GM04503 (cell line): Measurements from ENCODE around the gene ARSH.
"Not testable (repeated sequence)": the region's sequence is repeated elsewhere in the genome, so short reads cannot be mapped to it uniquely, and the experiment has no call there.

ENCODE experiments used
- DNase-seq: peaks from one replicate; pipeline ENCODE4 v3.0.0-alpha.2; 2012; ENCODE audit warnings: low read depth

ARSH gene, protein sequence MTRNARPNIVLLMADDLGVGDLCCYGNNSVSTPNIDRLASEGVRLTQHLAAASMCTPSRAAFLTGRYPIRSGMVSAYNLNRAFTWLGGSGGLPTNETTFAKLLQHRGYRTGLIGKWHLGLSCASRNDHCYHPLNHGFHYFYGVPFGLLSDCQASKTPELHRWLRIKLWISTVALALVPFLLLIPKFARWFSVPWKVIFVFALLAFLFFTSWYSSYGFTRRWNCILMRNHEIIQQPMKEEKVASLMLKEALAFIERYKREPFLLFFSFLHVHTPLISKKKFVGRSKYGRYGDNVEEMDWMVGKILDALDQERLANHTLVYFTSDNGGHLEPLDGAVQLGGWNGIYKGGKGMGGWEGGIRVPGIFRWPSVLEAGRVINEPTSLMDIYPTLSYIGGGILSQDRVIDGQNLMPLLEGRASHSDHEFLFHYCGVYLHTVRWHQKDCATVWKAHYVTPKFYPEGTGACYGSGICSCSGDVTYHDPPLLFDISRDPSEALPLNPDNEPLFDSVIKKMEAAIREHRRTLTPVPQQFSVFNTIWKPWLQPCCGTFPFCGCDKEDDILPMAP

DNA sequence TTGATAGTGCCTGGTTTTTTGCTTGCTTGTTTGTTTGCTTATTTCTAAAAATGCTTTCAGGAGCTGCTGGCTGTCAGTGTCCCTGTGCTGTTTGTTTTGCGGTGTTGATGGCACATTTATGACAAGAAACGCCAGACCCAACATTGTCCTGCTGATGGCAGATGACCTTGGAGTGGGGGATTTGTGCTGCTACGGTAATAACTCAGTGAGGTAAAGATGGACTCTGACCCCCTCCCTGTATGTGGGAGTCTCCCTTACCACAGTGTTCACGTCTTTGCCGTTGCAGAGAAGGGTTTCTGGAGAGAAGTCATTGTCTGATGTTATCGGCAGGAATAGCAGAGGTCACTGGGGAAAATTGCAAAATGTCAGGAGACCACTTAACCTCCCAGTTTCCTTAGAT is at the start of gene ARSH:
TSS of gene ARSH (plus strand) at position 52 of the 400 bp plus-strand sequence. CDS start at position 119, 67 bp downstream.
- DNase-seq: no peak

DNA sequence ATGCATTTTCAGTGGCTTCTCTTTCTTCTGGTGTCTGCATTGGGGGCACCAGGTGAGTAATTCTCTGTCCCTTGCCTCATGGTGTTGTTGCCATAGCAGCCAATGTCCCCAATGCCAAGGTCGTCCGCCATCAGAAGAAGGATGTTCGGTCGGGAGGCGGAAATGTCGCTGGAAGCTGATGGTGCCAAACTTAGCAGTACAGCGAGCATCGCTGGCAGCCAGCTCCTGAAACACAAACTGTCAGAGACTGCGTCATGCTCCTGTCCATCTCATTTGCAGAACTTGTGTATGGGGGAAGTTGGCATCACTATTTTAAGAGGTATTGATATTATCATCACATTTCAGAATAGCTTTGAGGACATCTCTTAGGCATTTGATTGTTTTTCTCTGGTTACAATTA is 48.1 kb upstream of the ARSH start:
- DNase-seq: no peak

DNA sequence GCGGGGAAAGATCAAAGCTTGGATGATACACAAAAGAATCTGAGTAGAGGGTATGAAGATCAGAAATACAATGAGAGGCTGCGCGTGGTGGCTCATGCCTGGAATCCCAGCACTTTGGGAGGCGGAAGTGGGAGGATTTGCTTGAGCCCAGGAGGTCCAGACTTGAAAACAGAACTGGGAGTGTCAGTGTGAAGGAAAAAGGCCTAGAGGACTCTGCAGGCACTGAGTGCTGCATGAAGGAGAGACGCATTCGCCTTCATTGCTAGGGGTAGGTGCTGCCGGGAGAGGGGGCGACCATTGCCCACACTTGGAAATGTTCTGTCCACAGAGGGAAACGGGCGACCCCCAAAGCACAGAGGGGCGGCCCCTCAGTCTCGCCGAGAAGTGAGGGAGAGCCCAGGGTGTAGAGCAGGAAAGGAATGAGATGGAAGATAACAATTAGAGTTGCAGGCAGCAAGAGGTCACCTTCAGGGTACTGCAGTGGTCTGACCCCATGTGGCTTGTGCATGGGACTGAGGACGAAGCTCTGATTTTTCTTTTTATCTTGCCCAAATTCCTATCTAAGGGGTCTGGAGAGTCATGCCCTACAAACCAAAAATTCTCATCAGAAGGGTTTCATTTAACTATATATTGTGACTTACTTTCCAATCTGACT is 45.4 kb upstream of the ARSH start:
- DNase-seq: no peak

DNA sequence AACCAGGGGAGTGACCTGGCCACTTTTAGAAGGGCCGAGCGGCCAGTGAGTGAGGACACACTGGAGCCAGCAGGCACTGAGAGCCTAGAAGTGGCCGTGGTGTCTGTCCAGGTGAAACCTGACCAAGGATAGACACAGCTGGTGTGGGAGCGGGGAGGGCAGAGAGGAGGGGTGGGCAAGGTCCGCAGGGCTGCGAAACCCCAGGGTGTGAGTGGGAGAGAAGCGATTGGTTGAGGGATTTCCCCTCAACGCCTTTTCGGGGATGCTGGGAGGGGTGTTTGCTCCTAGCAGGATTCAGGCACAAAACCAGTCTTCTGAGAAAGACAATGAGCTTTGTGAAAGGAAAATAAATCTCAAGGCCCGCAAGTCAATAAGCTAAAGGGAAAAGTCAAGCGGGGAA is 44.0 kb upstream of the ARSH start:
- DNase-seq: no peak

DNA sequence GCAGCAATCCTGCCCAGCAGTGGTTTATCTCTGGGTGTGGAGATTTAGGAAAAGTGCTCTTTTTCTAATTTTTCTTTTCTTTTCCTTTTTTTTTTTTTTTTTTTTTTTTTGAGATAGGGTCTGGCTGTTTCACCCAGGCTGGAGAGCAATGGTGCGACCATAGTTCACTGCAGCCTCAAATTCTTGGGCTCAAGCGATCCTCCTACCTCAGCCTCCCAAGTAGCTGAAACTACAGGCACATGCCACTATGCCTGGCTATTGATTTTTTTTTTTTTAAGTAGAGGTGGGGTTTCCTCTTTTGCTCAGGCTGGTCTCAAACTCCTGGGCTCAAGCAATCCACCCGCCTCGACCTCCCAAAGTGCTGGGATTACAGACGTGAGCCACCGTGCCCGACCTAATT is 42.9 kb upstream of the ARSH start:
- DNase-seq: not testable (repeated sequence)

DNA sequence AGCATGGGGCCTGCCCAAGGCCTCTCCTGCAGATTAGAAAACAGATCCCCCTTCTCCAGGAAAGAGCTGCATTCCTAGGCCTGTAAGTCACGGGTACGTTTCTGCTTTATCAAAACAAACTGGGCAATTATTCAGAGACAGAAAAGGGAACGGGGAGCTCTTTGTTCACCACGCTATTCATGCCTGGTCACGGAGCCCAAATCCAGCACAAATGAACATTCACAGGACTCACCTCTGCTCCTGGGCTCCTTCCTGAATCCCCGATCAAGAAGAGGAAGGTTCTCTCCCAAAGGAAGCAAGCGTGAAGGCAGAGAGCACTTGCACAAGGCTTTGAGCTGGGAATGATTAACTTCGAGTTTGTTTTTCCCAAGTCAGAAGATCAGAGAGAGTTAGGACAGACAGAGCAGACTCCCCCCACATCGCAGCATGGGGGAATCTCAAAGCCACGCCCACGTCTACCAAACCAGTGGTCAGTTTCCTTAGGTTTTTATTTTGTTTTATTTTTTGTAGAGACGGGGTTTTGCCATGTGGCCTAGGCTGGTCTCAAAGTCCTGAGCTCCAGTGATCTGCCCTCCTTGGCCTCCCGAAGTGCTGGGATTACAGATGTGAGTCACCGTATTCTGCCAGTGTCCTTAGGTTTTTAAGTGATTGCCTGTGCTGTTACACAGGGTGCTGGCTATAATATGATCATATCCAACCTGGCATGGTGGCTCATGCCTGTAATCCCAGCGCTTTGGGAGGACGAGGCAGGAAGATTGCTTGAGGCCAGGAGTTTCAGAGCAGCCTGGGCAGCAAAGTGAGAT is 42.2 kb upstream of the ARSH start:
- DNase-seq: peak; percentile 4

DNA sequence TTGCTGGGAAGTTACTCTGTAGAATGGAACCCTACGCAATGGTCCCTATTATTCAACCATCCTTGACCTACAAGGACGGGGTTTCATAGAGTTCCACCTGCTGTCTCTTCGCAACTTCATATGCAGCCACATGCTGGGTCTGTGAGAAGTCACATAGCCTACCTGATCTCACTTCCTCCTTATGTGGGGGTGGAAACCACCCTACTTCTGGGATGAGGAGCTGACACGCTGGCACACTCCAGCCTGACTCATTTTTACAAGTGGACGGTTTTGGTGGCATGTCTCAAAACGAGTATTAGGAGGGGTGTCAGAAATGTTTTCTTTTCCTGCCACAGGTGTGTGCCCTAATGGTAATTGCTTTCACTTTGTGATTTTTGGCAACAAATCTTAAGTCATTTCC is 40.4 kb upstream of the ARSH start:
- no peak for DNase-seq

DNA sequence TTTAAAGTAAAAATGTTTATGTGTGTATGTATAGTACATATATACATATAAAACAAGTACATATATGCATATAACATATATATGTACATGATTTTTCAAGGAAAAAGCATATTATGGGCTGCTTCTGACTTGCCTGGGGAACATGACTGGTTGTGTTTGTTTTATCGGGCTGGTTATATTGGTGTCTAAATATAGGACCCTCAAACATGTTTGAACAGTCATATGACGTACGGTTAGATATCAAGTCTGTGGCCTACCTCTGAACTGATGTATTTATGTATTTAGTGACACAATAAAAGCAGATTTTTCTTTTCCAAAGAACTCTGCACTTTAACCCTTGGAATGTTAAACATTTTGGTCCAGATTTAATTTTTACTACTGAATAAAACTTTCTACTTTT is 39.3 kb upstream of the ARSH start:
- no peak for DNase-seq

DNA sequence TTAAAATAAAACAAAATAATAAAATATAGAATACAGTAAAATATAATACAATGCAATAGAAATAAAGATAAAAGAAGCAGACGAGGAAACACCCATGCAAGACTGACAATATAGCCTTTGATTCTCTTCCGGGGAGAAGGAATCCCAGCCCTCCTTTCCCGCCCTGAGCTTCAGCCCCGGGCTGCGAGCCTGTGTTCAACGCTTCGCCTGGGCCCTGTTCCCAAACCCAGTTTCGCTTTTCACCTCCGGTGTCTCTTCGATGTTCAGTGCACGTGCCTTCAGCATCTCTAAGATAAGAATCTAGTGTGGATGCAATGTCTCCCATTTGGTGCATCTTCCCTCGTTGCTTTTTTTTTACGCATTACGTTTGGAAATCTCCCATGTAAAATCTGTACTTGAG is 38.8 kb upstream of the ARSH start:
- no peak for DNase-seq

DNA sequence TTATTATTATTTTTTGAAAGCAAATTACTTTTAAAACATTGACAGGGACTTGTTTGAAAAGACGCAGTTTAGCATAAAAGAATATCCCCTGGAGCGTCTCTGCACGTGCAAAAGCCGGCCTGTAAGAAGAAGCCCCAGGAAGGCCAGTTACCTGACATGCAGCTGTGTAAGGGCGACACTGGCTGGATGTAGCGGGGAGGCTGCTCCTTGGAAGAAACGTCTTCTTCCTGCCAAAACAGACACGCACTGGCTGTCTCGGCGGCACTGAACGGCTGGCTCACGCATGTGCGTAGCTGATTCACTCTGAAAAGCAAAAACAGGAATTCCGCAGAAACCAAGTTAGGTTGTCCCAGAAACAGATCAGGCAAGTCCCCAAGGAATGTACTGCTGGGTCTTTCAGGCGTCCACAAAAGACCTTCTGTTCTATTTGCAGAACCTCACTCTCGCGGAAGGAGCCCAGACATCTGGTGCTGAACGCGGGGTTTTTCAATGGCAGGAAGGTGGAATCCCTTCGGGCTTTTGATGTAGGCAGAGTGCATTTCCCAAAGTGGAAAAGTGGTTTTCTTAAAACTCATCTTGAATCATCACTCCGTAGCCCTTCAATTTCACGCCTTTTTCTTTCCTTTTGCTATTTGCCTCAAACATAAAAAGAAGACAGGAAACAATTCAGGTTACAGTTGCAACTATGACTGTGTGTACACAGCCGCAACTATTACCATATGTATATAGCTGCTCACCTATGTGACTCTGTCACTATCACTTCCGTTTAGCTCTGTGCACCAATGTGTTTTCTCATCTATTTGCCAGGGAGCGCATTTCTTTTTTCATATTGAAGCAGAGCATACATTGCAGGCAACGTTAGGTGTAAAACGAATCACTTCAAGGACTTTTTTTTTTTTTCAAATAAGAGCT is 38.1 kb upstream of the ARSH start:
- peak; percentile 20 for DNase-seq

DNA sequence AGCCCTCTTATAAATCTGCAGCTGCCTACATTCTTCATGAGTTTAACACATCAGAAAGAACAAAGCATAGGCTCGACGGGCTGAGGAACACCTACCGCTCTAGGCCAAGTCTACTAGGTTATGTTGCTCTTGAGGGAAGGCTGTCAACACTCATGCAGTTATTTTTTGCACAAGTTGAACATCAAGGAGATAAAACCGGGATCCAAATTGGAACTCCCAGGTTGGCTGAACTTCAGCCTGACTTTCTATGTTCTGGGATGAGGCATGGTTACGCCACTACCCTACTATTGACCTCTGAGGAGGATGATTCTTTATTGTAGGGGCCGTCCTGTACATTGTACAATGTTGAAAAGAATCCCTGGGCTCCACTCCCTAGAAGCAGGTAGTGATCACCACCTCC is 37.3 kb upstream of the ARSH start:
- DNase-seq: no peak

DNA sequence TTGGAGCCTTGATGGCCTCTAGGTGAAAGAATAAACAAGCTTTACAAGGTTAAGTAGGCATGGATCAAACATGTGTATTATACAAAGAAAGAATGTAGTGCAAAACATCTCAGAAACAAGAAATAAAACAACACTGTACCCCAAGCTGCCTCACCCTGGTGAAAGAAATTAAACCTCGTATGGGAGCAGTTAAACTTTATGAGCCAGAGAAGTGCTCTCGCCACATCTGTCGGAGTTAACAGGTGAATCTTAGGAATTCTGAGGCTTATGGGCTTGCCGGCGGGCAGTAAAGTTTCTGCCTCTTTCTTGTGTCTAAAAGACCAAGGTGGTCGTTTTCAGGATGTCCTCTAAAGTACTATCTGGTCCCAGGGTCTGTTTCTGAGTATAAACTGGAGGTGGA is 34.0 kb upstream of the ARSH start:
- no peak for DNase-seq

DNA sequence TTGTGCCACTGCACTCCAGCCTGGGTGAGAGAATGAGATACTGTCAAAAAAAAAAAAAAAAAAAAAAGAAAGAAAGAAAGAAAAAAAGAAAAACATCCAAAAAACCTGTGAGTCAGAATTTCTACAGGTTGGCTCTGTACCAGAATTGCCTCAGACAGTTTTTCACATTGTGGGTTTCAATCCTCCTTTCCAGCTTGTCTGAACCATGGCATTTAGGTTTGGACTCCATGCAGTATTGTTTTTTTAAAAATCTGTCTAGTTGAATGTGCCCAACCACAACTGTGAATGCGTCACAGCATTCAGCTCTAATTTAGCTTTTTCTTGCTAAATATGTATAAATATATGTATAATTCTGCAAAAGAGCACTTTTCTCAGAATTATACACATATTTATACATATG is 31.4 kb upstream of the ARSH start:
- no peak for DNase-seq

DNA sequence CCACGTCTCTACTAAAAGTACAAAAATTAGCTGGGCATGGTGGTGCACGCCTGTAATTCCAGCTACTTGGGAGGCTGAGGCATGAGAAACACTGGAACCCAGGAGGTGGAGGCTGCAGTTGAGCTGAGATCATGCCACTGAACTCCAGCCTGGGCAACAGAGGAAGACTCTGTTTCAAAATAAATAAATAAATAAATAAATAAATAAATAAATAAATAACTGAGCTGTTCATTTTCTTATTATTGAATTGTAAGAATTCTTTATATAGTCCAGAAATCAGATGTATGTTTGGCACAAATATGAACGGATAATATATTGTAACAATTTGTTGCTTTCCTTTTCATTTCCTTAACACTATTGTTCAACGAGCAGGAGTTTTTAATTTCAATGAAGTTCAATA is 27.7 kb upstream of the ARSH start:
- DNase-seq: not testable (repeated sequence)

DNA sequence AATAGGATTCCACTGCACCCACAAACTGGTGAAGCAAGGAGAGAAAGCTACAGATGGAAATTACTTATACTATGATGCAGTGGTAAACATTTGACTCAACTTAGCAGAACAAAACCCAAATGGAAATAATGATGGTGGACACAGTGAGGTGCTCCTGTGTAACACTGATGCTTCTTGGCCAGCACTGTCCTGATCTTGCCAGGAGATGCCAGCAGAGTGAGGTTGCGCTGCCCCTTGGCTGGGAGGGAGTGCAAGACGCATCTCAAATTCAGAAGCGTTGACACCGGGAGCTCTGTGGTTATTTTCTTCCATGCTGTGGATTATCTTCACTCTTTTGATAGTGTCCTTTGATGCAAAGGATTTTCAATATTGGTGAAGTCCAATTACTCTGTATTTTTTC is 22.0 kb upstream of the ARSH start:
- DNase-seq: no peak

DNA sequence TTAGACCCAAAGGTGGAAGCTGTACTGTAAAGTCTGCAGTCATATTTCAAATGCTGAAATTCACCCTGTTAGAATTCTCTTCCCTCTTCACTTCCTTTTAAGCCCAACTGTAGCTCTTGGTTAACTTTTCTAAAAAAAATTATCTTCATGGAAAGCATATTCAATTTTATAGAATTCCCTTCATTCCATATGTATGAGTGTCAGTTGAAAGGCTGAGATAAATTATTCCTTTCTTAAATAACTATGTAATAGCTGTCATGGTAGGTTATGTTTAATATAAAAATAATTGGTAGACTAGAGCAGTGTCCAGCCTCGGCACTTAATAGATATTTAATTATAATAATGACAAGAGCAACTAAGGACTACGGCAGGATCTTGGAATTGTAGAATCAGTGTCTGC is 16.8 kb upstream of the ARSH start:
- no peak for DNase-seq

DNA sequence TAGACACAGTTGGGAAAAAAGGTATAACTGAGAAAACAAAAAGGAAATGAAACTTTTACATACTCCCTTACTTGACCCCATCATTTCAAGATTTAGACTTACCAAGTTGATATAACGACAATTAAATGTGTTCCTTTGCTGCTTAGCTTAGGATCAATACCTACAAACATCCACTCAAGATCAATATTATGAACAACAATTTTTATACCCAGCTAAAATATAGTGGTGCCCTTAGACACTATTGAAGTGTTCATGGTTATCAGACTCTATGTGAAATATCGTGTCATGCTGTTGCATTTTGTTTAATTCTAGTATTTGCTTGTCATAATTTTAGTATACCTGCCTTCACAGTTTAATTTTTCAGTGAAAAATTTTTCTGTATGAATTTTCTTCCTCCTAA is 4.2 kb downstream of the ARSH start:
- no peak for DNase-seq

DNA sequence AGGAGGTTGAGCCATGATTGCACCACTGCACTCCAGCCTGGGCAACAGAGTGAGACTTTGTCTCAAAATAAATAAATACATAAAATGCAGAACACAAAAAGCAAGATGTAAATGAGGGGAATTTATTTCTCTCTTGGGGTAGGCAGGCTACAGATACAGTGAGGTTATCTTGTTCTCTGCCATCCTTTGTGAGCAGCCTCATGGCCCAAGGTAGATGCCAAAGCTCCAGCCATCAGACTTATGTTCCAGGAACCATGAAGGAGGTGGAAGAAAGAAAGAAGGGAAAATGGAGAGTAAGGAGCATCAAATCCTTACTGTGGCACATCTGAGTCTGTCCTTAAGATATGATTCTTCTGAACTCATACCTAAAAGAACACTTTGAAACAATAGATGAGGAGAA is 11.1 kb downstream of the ARSH start:
- no peak for DNase-seq

DNA sequence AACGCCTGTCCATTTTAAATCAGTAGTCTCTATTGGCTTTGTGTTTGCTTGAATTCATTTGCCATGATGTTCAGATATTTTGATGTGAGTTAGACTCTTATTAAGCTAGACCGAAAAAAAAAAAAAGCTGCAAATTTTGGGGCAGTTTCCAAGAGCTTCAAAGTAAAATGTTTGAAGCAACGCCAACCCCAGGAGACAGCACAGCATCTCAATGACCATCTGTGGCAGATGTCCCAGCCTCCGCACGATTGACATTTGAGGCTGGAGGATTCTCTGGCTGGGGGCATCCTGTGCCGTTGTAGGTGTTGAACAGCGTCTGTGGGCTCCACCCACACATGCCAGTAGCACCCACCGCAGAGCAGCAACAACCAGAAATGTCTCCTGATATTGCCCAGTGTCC is 17.8 kb downstream of the ARSH start:
- no peak for DNase-seq

DNA sequence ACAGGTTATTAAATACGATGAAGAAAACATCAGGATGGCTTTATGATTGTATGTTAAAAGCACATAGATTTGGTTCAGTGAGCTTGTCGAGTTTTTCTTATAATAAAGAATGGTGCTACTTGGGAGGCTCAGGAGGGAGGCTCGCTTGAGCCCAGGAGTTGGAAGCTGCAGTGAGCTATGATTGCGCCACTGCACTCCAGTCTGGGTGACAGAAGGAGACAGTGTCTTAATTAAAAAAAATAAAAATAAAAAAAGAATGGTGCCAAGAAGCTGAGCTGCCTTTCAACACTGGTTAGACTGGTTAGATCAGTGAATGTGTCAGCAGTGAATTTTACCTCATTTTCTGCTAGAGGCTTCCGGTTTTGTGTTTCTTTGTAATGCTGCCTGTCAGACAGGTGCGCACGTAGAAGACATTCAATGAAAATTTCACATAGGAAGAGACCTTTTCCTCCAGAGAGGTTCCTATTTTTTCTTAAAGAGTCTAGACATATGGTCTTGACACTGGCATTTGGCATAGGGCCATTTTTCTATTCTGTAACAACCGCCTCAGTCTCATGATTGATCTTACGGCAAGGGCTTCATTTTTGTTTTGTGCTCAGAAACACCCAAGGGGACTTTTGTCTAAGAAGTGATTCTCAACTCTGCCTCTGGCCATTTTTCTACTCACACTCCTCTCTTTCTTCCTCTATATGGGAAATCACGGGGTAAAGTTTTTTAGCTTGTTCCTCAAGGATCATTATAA is 19.9 kb downstream of the ARSH start:
- no peak for DNase-seq

DNA sequence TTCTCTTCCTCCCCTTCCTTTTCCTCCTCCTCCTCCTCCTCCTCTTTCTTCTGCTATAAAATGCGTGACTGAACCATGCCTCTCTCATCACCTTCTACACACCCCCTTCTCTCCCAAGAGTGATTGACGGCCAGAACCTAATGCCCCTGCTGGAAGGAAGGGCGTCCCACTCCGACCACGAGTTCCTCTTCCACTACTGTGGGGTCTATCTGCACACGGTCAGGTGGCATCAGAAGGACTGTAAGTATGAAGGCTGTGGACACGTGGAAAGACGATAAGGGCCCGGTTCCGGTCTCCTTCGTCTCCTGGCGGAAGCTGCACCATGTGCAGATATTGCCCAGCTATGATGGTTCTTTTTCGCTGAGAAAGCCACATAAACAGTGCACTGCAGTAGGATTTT is 22.8 kb downstream of the ARSH start:
- DNase-seq: no peak
